ENCODE results near the gene INSRR. TPM values are rescaled to one million over a fixed set of nuclear protein-coding genes. Genes with fewer than 3 reads are reported as not detected.

Gene INSRR
- total and polyA plus RNA-seq, 9 of the 15 experiments (the other 6 are each of a cell fraction or from before 2014, with no cell fraction given): 0.03 to 0.18 (median 0.06) TPM; not detected in 3

- TF ChIP-seq, protein P1, sequence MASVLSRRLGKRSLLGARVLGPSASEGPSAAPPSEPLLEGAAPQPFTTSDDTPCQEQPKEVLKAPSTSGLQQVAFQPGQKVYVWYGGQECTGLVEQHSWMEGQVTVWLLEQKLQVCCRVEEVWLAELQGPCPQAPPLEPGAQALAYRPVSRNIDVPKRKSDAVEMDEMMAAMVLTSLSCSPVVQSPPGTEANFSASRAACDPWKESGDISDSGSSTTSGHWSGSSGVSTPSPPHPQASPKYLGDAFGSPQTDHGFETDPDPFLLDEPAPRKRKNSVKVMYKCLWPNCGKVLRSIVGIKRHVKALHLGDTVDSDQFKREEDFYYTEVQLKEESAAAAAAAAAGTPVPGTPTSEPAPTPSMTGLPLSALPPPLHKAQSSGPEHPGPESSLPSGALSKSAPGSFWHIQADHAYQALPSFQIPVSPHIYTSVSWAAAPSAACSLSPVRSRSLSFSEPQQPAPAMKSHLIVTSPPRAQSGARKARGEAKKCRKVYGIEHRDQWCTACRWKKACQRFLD (CRISPR knock-in tag; IDR thresholded peaks at IDR 0.05): 0 out of 2 replicates have a peak, but pooled peaks have one; percentile 47
- TF ChIP-seq ZNF280B (CRISPR knock-in tag; IDR thresholded peaks at IDR 0.05): no peak
- peak; percentile 96 for TF ChIP-seq CREM (IDR thresholded peaks at IDR 0.05; ENCODE audit: low read depth)
- TF ChIP-seq L3MBTL2 (IDR thresholded peaks at IDR 0.05): peak; percentile 47; the same call in 1 of the 2 replicates
- TF ChIP-seq ZNF445 (CRISPR knock-in tag; IDR thresholded peaks at IDR 0.05; ENCODE audit: low read depth): no peak
- no peak for TF ChIP-seq ZNF12 (CRISPR knock-in tag; IDR thresholded peaks at IDR 0.05)
- TF ChIP-seq ZC3H4 (CRISPR knock-in tag; IDR thresholded peaks at IDR 0.05; ENCODE audit: borderline replicate concordance): no peak
- TF ChIP-seq ZEB2 (IDR thresholded peaks at IDR 0.05): peak; percentile 20; the same call in 1 of the 2 replicates
- TF ChIP-seq HNRNPL (IDR thresholded peaks at IDR 0.05; ENCODE audit: low read depth, low read length): no peak
- TF ChIP-seq ZNF408 (CRISPR knock-in tag; IDR thresholded peaks at IDR 0.05; ENCODE audit: low read depth): no peak
- TF ChIP-seq, protein P2, sequence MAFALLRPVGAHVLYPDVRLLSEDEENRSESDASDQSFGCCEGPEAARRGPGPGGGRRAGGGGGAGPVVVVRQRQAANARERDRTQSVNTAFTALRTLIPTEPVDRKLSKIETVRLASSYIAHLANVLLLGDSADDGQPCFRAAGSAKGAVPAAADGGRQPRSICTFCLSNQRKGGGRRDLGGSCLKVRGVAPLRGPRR (CRISPR knock-in tag; IDR thresholded peaks at IDR 0.05): no peak
Observed at GRCh38 chr1:156816561-156817328, 42.2 kb downstream of the INSRR start, which contains the start of gene SH2D2A (continued).

Data from K562 (cell line).